A673 (cell line): ENCODE results near the gene RGS13. TPM values are rescaled to one million over a fixed set of nuclear protein-coding genes. Genes with fewer than 3 reads are reported as not detected.

Experiments used
- BruUV-seq: library from RNA; stranded (reverse); fragments of 400-500 nt; replicated peaks from 2 replicates; lab custom pipeline; 2021; lab: Mats Ljungman, UMichigan
- CTCF ChIA-PET: fragments of 300-600 bp; sonication (Branson Sonifier 250); formaldehyde crosslinking; loops from one replicate; lab custom pipeline; 2022; ENCODE audit warnings: antibody characterized with exemption; lab: Charles Lee
- POLR2A ChIA-PET: fragments of 300-600 bp; sonication (Branson Sonifier 250); formaldehyde crosslinking; loops from one replicate; lab custom pipeline; 2022; ENCODE audit warnings: antibody characterized with exemption; ENCODE audit not compliant: low non-redundant PET; lab: Charles Lee
- DNase-seq: peaks from one replicate; pipeline ENCODE4 v3.0.0-alpha.2; 2015; ENCODE audit warnings: low spot score
- H3K27ac ChIP-seq: fragments of 200-600 bp; sonication (generic); 2 replicates; pipeline ENCODE4 v1.5.1; 2016; ENCODE audit warnings: mixed run types, low read depth, mild to moderate bottlenecking, mixed read lengths, antibody characterized with exemption, low read length; ENCODE audit not compliant: poor library complexity, severe bottlenecking
- H3K27me3 ChIP-seq: fragments of 200-600 bp; sonication (generic); replicated peaks from 2 replicates; pipeline ENCODE4 v1.6.1; 2017; ENCODE audit warnings: mixed run types, low read depth, mild to moderate bottlenecking, mixed read lengths, antibody characterized with exemption, low read length; ENCODE audit not compliant: insufficient read depth, poor library complexity
- H3K36me3 ChIP-seq: fragments of 200-600 bp; sonication (generic); 2 replicates; pipeline ENCODE4 v1.6.1; 2016; ENCODE audit warnings: mixed run types, mild to moderate bottlenecking, mixed read lengths, antibody characterized with exemption, low read length; ENCODE audit not compliant: insufficient read depth, poor library complexity, severe bottlenecking
- H3K4me1 ChIP-seq: fragments of 200-600 bp; sonication (generic); 2 replicates; pipeline ENCODE4 v1.6.1; 2017; ENCODE audit warnings: mixed run types, mild to moderate bottlenecking, mixed read lengths, antibody characterized with exemption, low read length; ENCODE audit not compliant: insufficient read depth, poor library complexity, severe bottlenecking
- H3K4me3 ChIP-seq: fragments of 200-600 bp; sonication (generic); 2 replicates; pipeline ENCODE4 v1.5.1; 2016; ENCODE audit warnings: low read depth, mixed run types, mild to moderate bottlenecking, mixed read lengths, low read length; ENCODE audit not compliant: poor library complexity, severe bottlenecking
- H3K9me3 ChIP-seq: fragments of 200-600 bp; sonication (generic); 2 replicates; pipeline ENCODE4 v1.6.1; 2016; ENCODE audit warnings: mixed run types, low read depth, mild to moderate bottlenecking, mixed read lengths, antibody characterized with exemption, low read length; ENCODE audit not compliant: poor library complexity, severe bottlenecking
- EZH2 ChIP-seq: fragments of 200-600 bp; sonication (generic); IDR thresholded peaks from 2 replicates; pipeline ENCODE4 v1.6.1; 2017; ENCODE audit warnings: borderline replicate concordance, low read depth, mild to moderate bottlenecking, mixed read lengths, antibody characterized with exemption, low read length; ENCODE audit not compliant: poor library complexity, severe bottlenecking
- intact Hi-C: fragments of 100-400 bp; cut with micrococcal nuclease; formaldehyde crosslinking; loops from one replicate; pipeline ENCODE4 v1.10.0; 2022; ENCODE audit not compliant: unreplicated experiment
- total RNA-seq: library from RNA; stranded (reverse); gene quantifications from 2 replicates; pipeline ENCODE4 v1.2.3, GENCODE V29; 2021
- TF ChIP-seq, protein P1 (sequence below): fragments of 300-800, 200-600 bp; sonication (generic); conservative IDR thresholded peaks from 2 replicates; pipeline ENCODE4 v1.5.1; 2017; ENCODE audit warnings: low read depth, mild to moderate bottlenecking, antibody characterized with exemption, low read length, moderate library complexity, mixed read lengths

The RGS13 gene
- total RNA-seq, 1 experiment from 2014 or later, result not detected

DNA sequence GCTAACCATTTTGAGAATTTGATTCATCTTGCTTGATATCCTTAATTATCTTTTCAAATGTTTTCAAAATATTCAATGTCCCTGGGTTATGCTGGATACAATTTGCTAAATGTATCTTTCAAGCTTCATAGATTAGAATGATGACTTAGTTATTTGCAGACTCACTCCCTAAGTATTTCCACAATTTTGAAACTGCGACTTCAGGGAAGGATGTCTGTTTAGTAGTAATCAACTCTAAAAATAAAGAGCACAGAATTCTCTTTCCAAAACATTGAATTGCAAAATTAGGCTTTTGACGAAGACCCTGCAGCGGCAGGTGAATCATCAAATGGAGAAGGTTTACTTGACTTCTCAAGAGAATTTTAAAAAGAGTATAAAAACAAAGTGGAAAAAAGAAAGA lies 46.1 kb upstream of the RGS13 start:
- H3K4me1 ChIP-seq, result no peaks in the 10 kb centered on the region
- intact Hi-C loops, result no loop called here
- H3K4me3 ChIP-seq, result no peak overlapping the region
- ChIA-PET CTCF (no interaction called here), POLR2A (no interaction called here)
- H3K9me3 ChIP-seq, result no peaks in the 10 kb centered on the region
- DNase-seq, result no peak
- no peak overlapping the region for H3K27ac ChIP-seq
- no TSS peak for BruUV-seq
- TF ChIP-seq, protein P1, sequence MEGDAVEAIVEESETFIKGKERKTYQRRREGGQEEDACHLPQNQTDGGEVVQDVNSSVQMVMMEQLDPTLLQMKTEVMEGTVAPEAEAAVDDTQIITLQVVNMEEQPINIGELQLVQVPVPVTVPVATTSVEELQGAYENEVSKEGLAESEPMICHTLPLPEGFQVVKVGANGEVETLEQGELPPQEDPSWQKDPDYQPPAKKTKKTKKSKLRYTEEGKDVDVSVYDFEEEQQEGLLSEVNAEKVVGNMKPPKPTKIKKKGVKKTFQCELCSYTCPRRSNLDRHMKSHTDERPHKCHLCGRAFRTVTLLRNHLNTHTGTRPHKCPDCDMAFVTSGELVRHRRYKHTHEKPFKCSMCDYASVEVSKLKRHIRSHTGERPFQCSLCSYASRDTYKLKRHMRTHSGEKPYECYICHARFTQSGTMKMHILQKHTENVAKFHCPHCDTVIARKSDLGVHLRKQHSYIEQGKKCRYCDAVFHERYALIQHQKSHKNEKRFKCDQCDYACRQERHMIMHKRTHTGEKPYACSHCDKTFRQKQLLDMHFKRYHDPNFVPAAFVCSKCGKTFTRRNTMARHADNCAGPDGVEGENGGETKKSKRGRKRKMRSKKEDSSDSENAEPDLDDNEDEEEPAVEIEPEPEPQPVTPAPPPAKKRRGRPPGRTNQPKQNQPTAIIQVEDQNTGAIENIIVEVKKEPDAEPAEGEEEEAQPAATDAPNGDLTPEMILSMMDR, result no peak
- TF ChIP-seq EZH2, result no peak
- no peaks in the 10 kb centered on the region for H3K36me3 ChIP-seq
- H3K27me3 ChIP-seq, result no peaks in the 10 kb centered on the region

DNA sequence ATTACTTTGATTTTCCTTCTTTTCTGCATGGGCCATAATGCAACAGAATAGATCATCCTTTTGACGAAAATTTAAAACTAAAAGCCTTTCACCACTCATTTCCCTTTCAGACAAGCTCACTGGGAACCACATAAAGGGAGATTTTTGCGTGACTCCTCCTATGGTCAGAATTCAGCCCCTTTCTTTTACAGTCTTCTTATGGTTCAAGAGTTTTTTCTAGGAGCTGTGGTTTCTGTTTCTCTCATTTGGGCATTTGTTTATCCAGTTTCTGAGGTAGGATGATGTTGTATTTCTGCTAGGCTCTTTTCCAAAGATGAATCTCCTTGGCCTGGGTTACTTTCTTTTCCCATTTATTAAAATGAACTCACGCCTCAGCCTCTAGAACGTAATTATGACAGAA lies 43.4 kb upstream of the RGS13 start:
- TF ChIP-seq, protein P1, result no peak
- intact Hi-C loops, result no loop called here
- H3K27me3 ChIP-seq, result no peaks in the 10 kb centered on the region
- no TSS peak for BruUV-seq
- no peak overlapping the region for H3K4me3 ChIP-seq
- no peak overlapping the region for H3K27ac ChIP-seq
- CTCF ChIA-PET, result no interaction called here
- POLR2A ChIA-PET, result no interaction called here
- DNase-seq, result no peak
- H3K4me1 ChIP-seq, result no peaks in the 10 kb centered on the region
- no peaks in the 10 kb centered on the region for H3K9me3 ChIP-seq
- H3K36me3 ChIP-seq, result no peaks in the 10 kb centered on the region

DNA sequence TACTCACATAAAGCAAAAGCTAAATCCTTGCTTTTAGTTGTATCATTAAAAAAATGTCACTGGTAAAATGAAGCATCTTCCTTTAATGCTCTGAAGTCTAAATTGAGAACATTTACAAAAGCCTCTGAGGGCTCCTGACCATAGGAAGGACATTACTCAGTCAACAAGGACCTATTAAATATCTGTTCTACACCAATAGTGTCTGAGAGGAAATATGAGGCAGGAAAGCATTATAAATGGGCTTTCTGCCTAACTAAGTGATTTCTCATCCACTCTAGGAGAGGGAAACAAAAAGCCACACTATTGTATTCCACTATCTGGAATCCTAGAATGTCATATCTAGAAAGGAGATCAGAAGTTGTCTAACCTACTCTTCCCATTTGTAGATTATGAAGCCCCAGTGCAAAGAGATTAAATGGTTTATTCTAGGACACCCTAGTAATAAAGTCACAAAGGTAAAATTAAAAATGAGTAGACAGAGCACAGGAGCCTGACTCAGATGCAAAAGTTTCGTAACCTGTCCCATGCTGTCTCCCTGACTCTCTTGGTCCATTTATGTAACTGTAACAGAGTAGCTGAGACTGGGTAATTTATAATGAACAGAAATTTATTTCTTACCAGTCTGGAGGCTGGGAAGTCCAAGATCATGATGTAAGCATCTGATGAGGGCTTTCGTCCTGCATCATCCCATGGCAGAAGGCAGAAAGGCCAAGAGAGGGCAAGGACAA lies 42.8 kb upstream of the RGS13 start:
- no peak overlapping the region for H3K4me3 ChIP-seq
- H3K36me3 ChIP-seq, result no peaks in the 10 kb centered on the region
- H3K27ac ChIP-seq, result no peak overlapping the region
- intact Hi-C loops, result no loop called here
- POLR2A ChIA-PET, result no interaction called here
- no peaks in the 10 kb centered on the region for H3K4me1 ChIP-seq
- DNase-seq, result no peak
- CTCF ChIA-PET, result no interaction called here
- BruUV-seq, result no TSS peak
- no peaks in the 10 kb centered on the region for H3K9me3 ChIP-seq
- H3K27me3 ChIP-seq, result no peaks in the 10 kb centered on the region
- TF ChIP-seq, protein P1, result no peak
- no peak for TF ChIP-seq EZH2
